HL-60/S4 (cell line): ENCODE results near the gene FLOT2.
"Not testable (repeated sequence)": the region's sequence is repeated elsewhere in the genome, so short reads cannot be mapped to it uniquely, and the experiment has no call there.

Experiments
- in situ Hi-C: fragments of 300-500 bp; cut with MboI; formaldehyde crosslinking; loops from 2 replicates; pipeline ENCODE4 v1.14.3; 2022; ENCODE audit warnings: low sequenced_read_pairs

The FLOT2 gene

DNA sequence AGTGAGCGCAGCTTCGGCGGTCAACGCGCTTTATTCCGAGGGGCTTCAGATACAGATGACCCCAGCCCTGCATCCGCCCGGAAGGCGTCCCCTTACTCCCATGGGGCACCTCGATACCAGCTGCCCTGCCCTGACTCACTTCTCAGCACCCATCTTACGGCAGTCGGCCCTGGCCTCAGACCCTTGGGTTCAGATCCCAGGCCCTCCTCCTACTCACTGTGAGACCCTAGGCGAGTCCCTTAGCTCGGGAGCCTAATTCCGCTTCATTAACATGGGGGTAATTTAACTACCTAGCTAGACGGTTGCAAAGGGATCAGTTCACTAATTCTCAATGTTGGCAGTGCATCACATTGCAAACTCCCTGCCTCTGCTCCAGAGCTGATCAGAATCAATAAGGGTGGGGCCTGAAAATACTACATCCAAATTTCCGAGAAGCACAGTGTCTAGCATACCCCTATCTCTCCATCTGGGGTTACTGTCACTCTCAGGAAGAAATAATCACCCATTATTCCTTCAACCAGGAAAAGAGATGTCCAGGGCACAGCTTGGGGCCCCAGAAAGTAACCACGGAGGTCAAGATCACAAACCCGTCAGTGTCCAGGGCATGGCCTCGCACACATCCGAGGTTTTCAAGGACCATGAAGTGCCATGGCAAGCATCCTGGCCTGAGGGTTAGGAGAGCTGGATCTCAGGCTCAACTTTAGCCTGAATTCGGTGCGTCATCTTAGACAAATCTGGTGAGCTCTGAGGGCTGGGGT, 415 bp upstream of the FLOT2 start:
- in situ Hi-C loops, result no loop called here

DNA sequence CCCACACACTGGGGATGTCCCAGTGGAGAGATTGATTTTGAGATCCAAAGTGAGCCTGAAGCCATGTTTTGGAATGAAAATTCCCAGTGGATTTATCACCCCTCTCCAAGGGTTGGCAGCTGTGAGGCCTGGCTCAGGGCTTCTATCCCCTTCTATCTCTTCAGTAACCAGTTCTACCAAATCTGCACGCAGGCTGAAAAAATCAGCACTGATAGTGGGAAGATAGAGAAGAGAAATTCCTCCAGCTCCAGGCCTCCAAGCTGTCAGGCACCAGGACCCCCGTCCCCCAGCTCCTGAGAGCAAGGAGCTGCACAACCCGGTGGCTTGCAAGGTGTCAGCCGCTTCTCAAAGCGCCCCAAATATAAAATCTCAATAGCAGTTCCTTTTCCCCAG, 1.0 kb downstream of the FLOT2 start:
- in situ Hi-C loops, result no loop called here

DNA sequence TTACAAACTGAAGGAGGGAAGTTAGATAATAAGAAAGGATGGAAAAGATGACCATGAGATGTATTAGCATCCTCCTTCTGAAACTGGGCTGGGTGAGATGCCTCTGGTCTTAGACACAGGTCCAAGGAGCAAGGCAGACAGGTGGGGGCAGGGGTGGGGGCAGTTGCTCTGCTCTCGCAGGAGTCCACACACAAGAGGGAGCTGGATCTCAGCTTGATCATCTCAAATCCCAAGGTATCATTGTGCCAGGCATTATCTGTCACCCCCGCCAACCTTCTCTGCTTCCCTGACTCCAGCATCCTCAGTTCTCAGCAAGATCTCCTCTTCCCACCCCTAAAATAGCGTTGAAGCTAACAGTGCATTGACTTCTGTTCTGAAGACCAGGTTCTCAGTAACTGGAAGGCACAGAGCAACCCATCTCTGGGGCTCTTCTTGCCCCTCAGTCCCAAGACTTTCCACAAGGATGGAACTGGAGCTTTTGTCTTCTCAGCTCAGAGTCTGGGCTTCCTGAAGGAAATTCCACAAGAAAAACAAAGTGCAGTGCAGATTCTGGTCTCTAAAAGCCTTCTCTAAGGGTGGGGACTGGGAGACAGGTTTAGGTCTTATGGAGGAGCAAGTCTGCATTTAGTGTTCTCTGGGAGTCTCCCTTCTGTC, 1.6 kb downstream of the FLOT2 start:
- in situ Hi-C loops, result no loop called here

DNA sequence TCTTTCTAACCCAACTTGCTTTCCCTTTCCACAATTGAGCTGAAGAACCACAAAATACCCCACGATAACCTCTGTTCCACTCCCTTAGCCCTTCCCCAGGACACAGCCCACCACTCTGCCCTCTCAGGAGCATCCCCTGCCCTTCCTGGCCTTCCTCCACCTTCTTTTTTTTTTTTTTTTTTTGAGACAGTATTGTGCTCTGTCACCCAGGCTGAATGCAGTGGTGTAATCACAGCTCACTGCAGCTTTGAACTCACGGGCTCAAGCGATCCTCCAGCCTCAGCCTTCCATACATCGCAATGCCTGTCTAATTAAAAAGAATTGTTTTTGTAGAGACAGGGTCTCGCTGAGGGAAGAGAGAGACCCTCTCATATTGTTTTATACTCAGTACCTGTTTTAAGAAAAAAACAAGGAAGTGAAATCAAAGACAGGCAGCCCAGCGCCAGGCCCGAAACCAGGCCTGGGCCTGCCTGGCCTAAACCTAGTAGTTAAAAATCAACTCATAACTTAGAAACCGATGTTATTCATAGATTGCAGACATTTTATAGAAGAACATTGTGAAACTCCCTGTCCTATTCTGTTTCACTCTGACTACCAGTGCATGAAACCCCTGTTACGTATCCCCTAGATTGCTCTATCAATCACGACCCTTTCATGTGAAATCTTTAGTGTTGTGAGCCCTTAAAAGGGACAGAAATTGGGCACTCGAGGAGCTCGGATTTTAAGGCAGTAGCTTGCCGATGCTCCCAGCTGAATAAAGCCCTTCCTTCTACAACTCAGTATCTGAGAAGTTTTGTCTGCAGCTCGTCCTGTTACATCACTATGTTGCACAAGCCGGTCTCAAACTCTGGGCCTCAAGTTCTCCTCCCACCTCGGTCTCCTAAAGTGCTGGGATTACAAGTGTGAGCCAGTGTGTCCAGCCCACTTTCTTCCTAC, 4.0 kb downstream of the FLOT2 start:
- in situ Hi-C loops, result not testable (repeated sequence)

DNA sequence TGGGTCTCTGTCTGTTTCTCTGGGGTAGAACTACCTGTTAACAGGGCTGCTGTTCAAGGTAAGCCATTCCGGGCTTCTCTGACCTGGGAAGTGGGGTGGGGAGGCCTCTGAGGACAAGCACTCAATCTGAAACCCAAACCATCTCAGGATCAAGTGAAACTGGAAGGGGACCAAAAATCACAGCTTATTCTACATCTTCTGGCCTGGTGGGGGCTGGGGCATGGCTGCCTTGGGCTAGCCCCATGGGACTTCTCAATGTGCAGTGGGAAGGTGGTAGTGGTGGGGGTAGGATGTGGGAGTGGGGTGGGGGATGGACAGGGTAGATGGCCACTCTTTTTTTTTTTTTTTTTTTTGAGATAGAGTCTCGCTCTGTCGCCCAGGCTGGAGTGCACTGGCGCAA, 5.5 kb downstream of the FLOT2 start:
- in situ Hi-C loops, result no loop called here

DNA sequence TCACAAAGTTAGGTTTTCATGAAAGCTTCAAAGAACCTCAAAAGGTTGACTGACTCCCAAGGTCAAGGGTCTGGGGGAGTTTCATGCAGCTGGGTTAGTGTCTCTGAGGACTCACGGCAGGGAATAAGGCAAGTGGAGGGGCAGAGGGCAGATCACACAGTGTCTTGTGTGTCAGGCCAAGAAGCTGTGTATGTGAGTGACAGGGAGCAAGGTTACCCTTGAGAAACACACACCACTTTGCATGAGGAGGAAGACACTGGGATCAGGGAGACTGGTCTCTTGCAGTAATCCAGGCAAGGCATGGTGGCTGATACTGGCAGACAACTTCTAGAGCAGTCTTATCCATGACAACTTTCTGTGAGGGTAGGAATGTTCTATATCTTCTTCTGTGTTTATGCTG, 6.3 kb downstream of the FLOT2 start:
- in situ Hi-C loops, result no loop called here

DNA sequence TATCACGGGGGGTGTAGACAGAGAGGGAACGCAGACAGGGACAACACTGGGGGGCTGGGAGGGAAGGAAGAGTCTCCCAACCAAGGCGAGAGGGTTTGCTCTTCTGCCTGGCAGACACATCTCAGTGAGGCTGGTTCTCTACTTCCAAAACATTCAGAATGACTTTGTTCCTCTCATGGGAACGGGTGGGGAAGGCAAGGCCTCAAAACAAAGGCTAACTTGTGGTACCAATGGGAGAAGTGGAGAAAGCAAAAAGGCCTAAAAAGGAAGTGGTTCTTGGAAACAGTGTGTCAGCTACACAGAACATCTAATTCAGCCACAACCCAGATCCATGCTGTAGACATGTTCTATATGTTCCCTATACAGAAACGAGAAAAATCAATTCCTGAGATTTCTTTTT, 7.5 kb downstream of the FLOT2 start:
- in situ Hi-C loops, result no loop called here

DNA sequence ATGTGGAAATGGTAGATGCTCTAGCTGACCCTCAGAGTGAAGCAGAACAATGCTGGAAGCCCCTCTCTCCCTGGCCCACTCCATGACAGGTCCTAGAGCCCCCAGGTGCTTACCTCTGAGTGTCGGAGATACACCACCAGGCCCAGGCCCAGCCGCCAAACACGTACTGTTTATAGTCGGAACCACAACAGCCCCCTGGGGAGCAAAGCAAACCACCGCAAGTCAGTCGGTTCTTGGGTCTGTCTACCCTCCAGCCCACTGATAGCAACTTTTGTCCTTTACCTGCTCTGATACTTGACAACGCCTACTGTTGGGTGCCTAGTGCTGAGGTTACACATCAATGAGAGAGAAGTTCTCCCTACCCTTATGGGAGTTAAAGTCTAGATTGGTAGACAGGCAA, 8.7 kb downstream of the FLOT2 start:
- in situ Hi-C loops, result no loop called here

DNA sequence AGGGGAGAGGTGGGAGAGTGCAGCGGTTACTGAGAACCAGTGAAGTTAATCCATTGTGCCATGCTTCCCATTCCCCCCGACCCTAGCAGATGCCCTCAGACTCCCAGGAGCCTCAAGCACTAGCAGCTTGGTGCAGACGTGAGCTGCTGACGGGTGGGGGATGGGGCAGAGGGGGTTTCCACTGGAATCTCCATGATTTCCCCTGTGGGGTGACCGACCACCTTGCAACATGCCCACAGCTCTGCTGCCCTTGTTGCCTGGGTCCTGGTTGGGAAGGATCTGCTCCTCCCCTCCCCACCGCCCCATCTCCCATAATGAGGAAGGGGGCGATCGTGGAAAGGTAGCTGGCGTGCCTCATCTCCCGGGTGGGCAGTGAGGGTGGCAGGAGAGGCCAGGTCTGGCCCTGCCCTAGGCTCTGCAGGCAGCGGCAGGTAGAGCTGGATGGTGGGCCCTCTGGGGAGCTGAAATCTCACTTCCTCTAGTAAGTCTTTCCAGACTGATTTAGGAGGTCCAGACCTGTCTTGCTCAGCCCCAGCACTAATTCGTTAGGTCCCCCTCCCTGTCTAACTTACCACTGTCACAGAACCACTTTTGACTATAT, 9.6 kb downstream of the FLOT2 start:
- in situ Hi-C loops, result no loop called here

DNA sequence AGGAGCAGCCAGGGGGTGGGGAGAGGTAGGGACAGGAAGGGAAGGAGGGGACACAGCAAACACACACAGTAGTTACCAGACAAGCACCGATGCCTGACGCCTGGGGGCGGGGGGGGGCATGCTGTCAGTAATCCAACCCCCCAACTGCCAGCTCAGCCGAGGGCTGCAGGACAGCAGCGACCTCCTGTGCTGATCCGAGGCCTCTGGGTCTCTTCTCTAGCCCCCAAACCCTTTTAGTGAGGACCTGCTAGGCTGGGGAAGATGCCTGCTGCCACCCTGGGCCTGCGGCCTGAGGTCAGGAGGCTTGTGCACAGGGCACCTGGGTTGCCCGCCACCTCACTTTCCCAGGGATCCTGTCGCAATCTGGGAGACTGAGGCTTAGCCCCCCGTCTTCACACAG, 11.6 kb downstream of the FLOT2 start:
- in situ Hi-C loops, result no loop called here

DNA sequence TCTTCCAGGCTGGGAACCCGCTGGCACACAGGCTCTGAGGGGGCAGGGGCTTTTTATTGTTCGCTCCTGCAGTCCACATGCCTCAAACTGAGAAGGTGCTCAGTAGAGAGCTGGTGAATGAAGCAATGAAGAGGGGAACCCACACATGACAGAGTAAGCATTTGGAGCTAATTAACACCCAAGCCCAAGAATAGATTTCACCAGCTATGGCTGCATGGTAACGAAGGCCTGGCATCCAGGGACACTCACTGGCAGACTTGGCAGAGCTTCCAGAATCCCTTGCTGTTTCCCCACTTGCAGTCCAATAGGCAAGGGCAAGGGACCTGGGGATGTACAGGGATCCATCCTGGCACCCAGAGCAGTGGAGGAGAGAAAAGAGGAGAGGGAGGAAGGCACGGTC, 12.2 kb downstream of the FLOT2 start:
- in situ Hi-C loops, result no loop called here

DNA sequence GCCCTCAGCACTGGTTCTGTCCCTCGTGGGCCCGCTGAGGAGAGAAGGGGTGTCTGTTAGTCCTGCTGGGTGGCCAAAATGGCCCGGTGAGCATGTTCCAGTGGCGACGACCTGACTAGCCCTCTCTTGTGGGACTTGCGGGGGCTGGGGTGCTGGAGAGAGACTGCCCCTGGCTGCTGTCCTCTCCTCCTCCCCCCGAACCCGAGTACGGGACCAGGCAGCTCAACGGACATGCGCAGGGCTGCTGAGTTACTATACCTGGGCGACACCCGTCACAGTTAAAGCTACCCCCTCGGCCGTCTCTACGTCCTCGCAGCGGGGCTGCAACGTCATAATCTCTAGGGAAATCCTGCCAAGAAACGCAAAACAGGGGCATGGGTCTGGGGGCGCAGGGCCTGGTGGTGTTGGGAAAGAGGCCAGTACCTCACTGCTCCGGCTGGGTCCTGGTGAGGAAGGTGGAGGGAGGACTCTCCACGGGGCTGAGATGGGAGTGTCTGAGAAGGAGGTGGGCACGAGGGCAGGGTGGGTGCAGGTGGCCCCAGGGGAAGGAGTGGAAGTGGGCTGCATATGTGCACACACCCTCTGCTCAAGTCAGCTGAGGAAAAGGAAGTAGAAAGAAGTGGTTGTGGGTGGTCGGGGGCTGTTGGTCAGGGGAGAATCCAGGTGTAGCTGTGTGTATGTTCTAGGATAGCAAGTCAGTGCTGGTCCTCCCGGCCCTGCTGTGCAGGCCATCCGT, 13.4 kb downstream of the FLOT2 start:
- in situ Hi-C loops, result no loop called here

DNA sequence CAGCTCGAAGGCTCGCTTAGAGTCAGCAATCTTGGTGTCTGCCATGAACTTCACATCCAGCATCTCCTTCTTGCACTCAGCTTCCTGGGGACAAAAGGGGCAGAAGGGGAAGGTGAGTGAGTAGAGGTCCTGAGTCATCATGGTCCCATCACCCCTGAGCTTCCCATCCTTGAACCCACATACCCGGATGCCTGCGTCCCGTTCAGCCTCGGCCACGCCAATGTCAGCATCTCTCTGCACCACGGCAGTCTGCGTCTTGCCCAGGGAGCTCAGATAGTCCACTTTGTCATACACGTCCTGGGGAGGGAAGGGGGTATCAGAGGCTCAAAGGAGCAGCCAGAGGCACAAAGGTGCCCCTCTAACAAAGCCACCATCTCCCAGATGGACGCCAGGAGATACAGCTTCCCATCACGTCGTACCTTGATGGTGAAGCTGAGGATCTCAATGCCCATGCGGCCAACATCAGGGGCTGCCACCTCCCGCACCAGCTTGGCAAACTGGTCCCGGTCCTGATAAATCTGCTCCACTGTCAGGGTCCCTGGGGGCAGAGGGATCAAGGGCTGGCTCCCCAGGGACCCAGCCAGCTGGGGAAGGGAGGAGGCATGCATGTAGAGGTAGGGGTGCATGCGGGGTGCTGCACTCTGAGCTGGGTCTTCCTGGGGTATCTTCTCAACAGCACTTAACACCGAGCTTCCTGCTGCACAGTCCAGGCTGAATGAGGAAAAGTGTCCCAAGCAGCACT, 15.2 kb downstream of the FLOT2 start:
- in situ Hi-C loops, result no loop called here

DNA sequence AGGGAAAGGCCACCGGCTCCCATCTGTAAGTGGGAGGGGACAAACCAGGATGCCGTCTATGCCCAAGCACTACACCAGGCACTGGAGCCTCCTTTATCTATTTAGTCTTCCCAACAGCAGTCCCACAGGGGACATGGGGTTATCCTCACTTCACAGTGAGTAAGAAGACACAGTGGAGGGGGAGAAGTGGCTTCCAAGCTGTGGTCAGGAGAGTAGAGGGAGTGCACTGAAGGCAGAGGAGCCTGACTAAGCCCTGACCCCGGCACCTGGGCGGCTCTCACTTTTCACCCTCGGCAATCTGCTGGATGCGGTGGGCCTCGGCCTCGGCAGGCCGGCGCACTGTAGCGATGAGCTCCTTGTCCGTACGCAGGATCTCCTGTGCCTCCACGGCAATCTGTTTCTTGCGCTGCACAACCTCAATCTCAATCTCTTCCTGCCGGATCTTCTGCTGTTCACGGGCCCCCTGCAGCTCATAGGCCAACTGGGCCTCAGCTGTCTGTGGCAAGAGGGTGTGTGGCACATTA, 15.9 kb downstream of the FLOT2 start:
- in situ Hi-C loops, result no loop called here

DNA sequence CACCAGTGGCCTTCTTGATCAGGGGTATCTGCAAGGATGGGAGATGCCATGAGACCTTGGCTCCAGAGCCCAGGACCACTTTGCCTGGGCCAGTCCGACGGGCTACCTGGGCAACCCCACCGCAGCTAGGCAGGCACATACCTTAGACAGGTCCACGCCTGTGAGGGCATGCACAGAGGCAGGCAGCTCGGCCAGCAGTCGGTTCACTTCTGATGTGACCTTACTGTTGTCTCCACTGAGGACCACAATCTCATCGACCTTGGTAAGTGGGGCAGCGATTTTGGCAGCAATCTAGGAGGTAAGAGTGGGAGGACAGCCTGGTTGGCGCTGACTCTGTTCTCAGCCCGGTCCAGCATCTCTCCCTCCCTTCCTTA, 17.0 kb downstream of the FLOT2 start:
- in situ Hi-C loops, result no loop called here

DNA sequence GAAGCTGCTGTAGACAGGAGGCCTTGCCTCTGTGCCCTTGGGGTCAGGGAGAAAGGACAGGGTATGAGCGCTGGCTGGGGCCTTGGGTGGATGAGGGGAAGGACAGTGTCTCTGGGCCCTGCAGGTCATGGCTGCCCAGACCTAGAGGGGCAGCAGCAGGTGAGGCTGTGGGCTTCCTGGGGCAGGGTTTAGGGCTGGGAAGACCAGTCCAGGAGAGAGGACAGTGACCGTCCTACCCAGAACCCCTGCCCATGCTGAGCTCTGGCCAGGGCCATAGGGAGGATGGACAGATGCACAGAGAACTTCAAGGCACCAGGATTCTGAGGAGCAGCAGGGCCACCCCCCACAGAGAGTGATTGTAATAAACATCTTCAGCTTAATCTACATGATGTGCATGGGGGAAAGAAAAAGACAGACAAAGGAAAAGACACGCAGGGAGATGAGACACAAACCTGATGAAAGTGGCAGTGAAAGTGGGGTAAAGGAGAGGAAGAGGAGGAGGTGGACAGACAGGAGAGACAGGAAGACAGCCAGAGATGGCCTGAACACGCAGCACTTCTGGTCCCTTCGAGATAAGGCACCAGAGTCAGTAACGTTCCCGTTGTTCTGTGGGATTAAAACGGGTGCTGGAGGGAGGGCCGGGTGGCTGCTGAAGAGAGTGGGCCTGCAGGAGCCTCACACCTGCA, 17.5 kb downstream of the FLOT2 start:
- in situ Hi-C loops, result no loop called here

DNA sequence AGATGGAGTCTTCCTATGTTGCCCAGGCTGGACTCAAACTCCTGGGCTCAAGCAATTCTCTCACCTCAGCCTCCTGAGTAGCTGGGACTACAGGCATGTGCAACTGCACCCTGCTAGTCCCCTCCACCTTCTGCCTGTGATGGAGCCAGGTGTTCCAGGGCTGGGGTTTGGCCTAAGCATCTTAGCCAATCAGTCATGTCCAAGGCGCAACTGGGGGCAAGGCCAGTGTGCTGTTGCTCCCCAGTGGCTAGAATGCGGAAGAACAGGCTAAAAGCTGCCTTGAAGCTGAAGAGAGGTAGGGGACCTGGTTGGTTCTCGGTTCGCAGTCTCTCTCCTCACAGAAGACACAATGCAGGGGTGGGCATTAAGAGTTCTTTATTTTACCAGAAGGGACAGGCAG, 18.6 kb downstream of the FLOT2 start:
- in situ Hi-C loops, result no loop called here

DNA sequence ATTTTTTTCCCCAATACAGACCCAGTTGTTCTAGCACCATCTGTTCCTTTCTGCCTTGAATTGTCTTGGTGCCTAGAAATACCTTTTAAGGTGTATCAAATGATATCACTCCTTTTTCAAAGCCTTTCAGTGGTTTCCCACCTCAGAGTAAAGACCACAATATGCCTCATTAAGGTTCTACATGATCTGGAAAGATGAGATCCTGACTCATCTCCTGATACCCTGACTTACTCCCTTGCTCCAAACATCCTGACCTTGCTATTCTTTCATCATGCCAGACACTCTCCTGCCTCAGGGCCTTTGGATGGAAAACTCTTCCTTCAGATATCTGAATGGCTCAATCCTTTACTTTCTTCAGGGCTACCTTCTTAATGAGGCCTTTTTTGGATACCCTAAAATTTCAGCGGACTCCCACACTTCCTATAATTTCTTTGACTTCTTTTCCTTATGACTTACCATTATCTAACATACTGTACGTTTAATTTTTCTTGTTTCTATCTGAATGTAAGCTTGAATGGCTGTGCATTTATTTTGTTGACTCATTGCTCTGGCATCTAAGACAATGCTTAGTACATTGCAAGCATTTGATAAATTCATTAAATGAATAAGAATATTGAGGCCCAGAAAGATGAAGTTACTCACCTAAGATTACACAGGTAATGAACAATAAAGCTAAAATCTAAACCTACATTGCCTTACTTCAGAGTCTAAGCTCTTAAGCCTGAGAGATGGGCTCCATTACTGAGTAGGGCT, 19.2 kb downstream of the FLOT2 start:
- in situ Hi-C loops, result no loop called here
